ENCODE data around the gene ANKS1B. TPM values are rescaled to one million over a fixed set of nuclear protein-coding genes. Genes with fewer than 3 reads are reported as not detected.

Gene ANKS1B
- total RNA-seq, 1 experiment from 2014 or later, result 0.54 TPM

DNA sequence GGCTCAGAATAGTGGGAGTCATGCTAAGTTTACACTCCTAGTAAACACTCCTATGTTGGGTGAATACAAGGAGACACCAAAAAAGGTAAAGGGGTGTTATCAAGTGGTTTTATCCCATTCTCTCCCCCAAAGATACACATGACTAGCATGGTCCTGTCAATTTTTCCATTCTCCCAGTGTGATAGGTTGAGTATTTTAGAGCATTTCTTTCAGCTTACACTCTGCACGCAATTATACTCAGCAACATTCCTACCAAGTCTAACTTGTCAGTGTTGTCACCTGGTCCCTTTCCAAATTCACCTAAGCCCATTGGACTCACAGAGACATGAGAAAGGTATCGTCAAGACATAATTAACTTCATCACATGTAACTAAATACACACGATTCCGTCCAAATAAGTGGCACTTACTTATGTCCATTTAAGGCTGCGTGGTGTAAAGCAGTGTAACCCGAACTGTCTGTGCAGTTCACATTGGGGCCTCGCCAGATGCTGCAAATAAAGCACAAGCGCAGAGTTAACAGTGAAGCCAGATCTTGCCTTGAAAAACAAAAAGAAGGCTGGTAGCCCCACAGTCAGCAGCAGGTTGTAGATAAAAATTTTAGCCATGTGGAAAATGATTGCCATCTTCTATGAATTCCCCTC is 159.7 kb downstream of the ANKS1B start:
- H3K9me2 ChIP-seq (ENCODE audit: insufficient read depth), result no peaks in the 10 kb centered on the region
- ChIA-PET CTCF (no interaction called here), POLR2A (no interaction called here), RAD21 (ENCODE audit: low non-redundant PET in 1 of 2, low total read pairs in 2 of 2, uncharacterized antibody in 2 of 2, unreplicated experiment in 2 of 2) (no interaction called here)
- H3K4me2 ChIP-seq (ENCODE audit: low read length), result no peak overlapping the region
- no peaks in the 10 kb centered on the region for H3K4me1 ChIP-seq (ENCODE audit: control insufficient read depth in 1 of 2, insufficient read depth in 2 of 2, low read length in 2 of 2)
- H3K9ac ChIP-seq (ENCODE audit: low read length), result no peak overlapping the region
- intact Hi-C loops (cut with micrococcal nuclease), result no loop called here
- ATAC-seq (no peak), DNase-seq (ENCODE audit: low read depth, low spot score) (no peak)
- no peak overlapping the region for H3K27ac ChIP-seq (ENCODE audit: low read depth, low read length)
- no peak overlapping the region for H2AFZ ChIP-seq (ENCODE audit: low read depth, low read length, poor library complexity, severe bottlenecking)
- H3K9me3 ChIP-seq (ENCODE audit: control insufficient read depth in 1 of 2, insufficient read depth in 1 of 2, low read depth in 1 of 2, low read length in 2 of 2), result no peaks in the 10 kb centered on the region
- H3K79me2 ChIP-seq (ENCODE audit: insufficient read depth, low read length), result no peaks in the 10 kb centered on the region
- no peak overlapping the region for H3K4me3 ChIP-seq (replicated peaks in 1 of 2; ENCODE audit: low read depth in 1 of 2, low read length in 2 of 2)
- H4K20me1 ChIP-seq (ENCODE audit: insufficient read depth), result no peaks in the 10 kb centered on the region
- TF ChIP-seq SP1 (IDR thresholded peaks at IDR 0.05; ENCODE audit: low read depth), result no peak
- no peak for TF ChIP-seq EZH2phosphoT487 (IDR thresholded peaks at IDR 0.05; ENCODE audit: borderline replicate concordance)
- BruUV-seq (replicated peaks), result no TSS peak
- peaks cover 26% of the 10 kb centered on the region; the same call in 1 of the 2 replicates for H3K27me3 ChIP-seq (ENCODE audit: insufficient read depth, low read length)
- H3K36me3 ChIP-seq (ENCODE audit: control insufficient read depth in 1 of 2, insufficient read depth in 2 of 2, low read length in 2 of 2), result no peaks in the 10 kb centered on the region

DNA sequence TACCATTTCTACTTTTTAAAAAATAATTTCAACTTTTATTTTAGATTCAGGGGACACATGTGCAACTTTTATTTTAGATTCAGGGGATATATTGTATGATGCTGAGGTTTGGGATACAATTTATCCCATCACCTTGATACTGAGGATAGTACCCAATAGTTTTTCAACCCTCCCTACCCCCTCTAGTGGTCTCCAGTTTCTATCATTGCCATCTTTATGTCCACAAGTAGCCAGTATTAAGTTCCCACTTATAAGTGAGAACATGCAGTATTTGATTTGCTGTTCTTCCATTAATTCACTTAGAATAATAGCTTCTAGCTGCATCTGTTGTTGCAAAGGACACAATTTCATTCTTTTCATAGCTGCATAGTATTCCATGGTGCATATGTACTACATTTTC is 162.5 kb downstream of the ANKS1B start:
- TF ChIP-seq, protein P1, sequence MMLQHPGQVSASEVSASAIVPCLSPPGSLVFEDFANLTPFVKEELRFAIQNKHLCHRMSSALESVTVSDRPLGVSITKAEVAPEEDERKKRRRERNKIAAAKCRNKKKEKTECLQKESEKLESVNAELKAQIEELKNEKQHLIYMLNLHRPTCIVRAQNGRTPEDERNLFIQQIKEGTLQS (IDR thresholded peaks at IDR 0.05), result no peak
- TF ChIP-seq, protein P2, sequence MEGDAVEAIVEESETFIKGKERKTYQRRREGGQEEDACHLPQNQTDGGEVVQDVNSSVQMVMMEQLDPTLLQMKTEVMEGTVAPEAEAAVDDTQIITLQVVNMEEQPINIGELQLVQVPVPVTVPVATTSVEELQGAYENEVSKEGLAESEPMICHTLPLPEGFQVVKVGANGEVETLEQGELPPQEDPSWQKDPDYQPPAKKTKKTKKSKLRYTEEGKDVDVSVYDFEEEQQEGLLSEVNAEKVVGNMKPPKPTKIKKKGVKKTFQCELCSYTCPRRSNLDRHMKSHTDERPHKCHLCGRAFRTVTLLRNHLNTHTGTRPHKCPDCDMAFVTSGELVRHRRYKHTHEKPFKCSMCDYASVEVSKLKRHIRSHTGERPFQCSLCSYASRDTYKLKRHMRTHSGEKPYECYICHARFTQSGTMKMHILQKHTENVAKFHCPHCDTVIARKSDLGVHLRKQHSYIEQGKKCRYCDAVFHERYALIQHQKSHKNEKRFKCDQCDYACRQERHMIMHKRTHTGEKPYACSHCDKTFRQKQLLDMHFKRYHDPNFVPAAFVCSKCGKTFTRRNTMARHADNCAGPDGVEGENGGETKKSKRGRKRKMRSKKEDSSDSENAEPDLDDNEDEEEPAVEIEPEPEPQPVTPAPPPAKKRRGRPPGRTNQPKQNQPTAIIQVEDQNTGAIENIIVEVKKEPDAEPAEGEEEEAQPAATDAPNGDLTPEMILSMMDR (IDR thresholded peaks at IDR 0.05 in 2 of 3, conservative IDR thresholded peaks at IDR 0.05 in 1 of 3; ENCODE audit: borderline replicate concordance in 1 of 3, insufficient read depth in 1 of 3, low read depth in 2 of 3, low read length in 2 of 3), result peak in 2 of 3 experiments; percentile 18 to 26; a peak in 2 of 6 replicates
- no peak for DNase-seq (ENCODE audit: low read depth, low spot score)
- Histone ChIP-seq H3K27me3 (ENCODE audit: insufficient read depth, low read length) (peaks cover 21% of the 10 kb centered on the region; the same call in 1 of the 2 replicates), H3K4me3 (replicated peaks in 1 of 2; ENCODE audit: low read depth in 1 of 2, low read length in 2 of 2) (no peak overlapping the region), H3K9me2 (ENCODE audit: insufficient read depth) (no peaks in the 10 kb centered on the region), H3K4me2 (ENCODE audit: low read length) (no peak overlapping the region), H3K36me3 (ENCODE audit: control insufficient read depth in 1 of 2, insufficient read depth in 2 of 2, low read length in 2 of 2) (no peaks in the 10 kb centered on the region), H4K20me1 (ENCODE audit: insufficient read depth) (no peaks in the 10 kb centered on the region), H3K79me2 (ENCODE audit: insufficient read depth, low read length) (no peaks in the 10 kb centered on the region), H3K9ac (ENCODE audit: low read length) (no peak overlapping the region), H3K9me3 (ENCODE audit: control insufficient read depth in 1 of 2, insufficient read depth in 1 of 2, low read depth in 1 of 2, low read length in 2 of 2) (no peaks in the 10 kb centered on the region), H2AFZ (ENCODE audit: low read depth, low read length, poor library complexity, severe bottlenecking) (no peak overlapping the region), H3K4me1 (ENCODE audit: control insufficient read depth in 1 of 2, insufficient read depth in 2 of 2, low read length in 2 of 2) (no peaks in the 10 kb centered on the region), H3K27ac (ENCODE audit: low read depth, low read length) (no peak overlapping the region)
- ChIA-PET RAD21 (ENCODE audit: low non-redundant PET in 1 of 2, low total read pairs in 2 of 2, uncharacterized antibody in 2 of 2, unreplicated experiment in 2 of 2) (no interaction called here), CTCF (no interaction called here), POLR2A (no interaction called here)
- ATAC-seq, result no peak
- no TSS peak for BruUV-seq (replicated peaks)
- intact Hi-C loops (cut with micrococcal nuclease), result no loop called here

Measured in HCT116 (cell line).